Measurements from ENCODE around the gene TXNRD2. TPM values are rescaled to one million over a fixed set of nuclear protein-coding genes. Genes with fewer than 3 reads are reported as not detected.

TXNRD2 gene
- total RNA-seq, 3 donors from 2014 or later (not counting 1 experiment from before 2014, with no cell fraction given): 23.5 to 37.3 (median 24.4) TPM

DNA sequence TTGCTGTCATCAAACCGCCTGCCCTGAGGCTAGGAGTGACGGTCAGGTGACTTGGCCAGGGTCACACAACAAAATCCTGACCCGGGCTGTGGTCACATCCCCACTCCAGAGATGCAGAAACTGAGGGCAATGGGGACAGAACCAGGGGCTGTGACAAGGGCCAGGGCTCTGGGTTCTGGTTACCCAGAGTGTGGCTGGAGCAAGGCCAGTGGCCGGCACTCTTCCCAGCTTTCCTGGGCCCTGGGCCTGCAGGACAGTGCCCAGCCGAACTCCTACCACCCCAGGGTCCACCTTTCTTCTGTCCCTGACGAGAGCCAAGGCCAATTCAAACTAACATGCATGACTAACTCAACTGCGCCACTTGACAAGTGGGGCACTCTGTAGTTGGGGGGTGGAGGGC is 39.1 kb upstream of the TXNRD2 start:
- TF ChIP-seq, protein P1, sequence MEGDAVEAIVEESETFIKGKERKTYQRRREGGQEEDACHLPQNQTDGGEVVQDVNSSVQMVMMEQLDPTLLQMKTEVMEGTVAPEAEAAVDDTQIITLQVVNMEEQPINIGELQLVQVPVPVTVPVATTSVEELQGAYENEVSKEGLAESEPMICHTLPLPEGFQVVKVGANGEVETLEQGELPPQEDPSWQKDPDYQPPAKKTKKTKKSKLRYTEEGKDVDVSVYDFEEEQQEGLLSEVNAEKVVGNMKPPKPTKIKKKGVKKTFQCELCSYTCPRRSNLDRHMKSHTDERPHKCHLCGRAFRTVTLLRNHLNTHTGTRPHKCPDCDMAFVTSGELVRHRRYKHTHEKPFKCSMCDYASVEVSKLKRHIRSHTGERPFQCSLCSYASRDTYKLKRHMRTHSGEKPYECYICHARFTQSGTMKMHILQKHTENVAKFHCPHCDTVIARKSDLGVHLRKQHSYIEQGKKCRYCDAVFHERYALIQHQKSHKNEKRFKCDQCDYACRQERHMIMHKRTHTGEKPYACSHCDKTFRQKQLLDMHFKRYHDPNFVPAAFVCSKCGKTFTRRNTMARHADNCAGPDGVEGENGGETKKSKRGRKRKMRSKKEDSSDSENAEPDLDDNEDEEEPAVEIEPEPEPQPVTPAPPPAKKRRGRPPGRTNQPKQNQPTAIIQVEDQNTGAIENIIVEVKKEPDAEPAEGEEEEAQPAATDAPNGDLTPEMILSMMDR (IDR thresholded peaks at IDR 0.05): no peak
- H3K27ac Mint-ChIP-seq: no peak overlapping the region
- H3K9me3 ChIP-seq (ENCODE audit: control insufficient read depth, insufficient read depth, low read length): no peaks in the 10 kb centered on the region
- H3K4me3 ChIP-seq (ENCODE audit: low read length): no peak overlapping the region
- H3K27me3 Mint-ChIP-seq (ENCODE audit: low read depth in 2 of 2): no peaks in the 10 kb centered on the region
- no peaks in the 10 kb centered on the region for H3K9me3 Mint-ChIP-seq
- H3K4me1 ChIP-seq (ENCODE audit: control insufficient read depth, insufficient read depth, low read length): peaks cover 16% of the 10 kb centered on the region
- H3K36me3 ChIP-seq (ENCODE audit: control insufficient read depth, insufficient read depth, low read length): peaks cover 3% of the 10 kb centered on the region
- no peaks in the 10 kb centered on the region for H3K27me3 ChIP-seq (ENCODE audit: control insufficient read depth, insufficient read depth, low read length)
- intact Hi-C loops (cut with micrococcal nuclease): no loop called here
- 88% methylated on average over 7 of the region's 7 CpGs for WGBS (ENCODE audit: insufficient coverage)
- H3K4me1 Mint-ChIP-seq: peaks cover 6 to 16% of the 10 kb centered on the region in 2 donors
- no peaks in the 10 kb centered on the region for H3K36me3 Mint-ChIP-seq
- ATAC-seq: no peak
- no peak overlapping the region for H3K27ac ChIP-seq (ENCODE audit: low read length)
- no peak overlapping the region for H3K4me3 Mint-ChIP-seq
- DNase-seq: no peak

DNA sequence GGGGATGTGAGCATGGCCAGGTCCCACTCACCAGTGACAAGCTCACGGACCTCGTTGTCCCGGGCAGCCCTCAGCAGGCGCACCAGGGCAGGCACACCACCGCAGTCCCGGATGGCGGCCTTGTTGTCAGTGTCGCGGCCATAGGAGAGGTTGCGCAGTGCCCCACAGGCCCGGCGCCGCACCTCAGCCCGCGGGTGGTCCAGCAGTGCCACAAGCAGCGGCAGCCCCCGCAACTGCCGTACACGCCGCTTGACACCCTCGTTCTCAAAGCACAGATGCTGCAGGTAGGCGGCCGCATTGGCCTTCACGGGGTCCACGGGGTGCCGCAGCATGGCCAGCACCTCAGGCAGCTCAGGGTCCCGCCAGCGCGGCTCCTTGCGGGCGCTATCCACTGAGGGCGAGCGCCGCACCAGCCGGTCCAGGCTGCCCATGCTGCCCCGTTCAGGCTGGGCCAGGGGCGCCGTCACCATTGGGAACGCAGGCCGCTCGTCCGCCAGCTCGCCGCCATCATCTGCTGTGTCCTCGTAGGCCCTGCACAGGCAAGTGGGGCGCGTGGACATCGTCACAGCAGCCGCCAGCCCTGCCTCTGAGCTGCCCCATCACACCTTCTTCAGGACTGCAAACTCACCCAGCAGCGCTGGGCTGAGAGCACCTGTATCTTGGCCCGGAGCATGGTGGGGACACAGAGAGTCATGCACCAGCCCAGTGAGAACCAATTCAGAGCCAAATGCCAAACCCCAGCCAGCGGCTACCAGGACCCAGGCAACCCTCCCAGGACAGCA is 38.3 kb upstream of the TXNRD2 start:
- WGBS (ENCODE audit: insufficient coverage): 97% methylated on average over 52 of the region's 52 CpGs
- peaks cover 3% of the 10 kb centered on the region for H3K36me3 ChIP-seq (ENCODE audit: control insufficient read depth, insufficient read depth, low read length)
- DNase-seq (no peak), ATAC-seq (no peak)
- H3K27ac Mint-ChIP-seq: no peak overlapping the region
- H3K4me3 Mint-ChIP-seq: no peak overlapping the region
- no peaks in the 10 kb centered on the region for H3K9me3 Mint-ChIP-seq
- intact Hi-C loops (cut with micrococcal nuclease): no loop called here
- H3K36me3 Mint-ChIP-seq: no peaks in the 10 kb centered on the region
- H3K27me3 Mint-ChIP-seq (ENCODE audit: low read depth in 2 of 2): no peaks in the 10 kb centered on the region
- no peak overlapping the region for H3K4me3 ChIP-seq (ENCODE audit: low read length)
- no peaks in the 10 kb centered on the region for H3K9me3 ChIP-seq (ENCODE audit: control insufficient read depth, insufficient read depth, low read length)
- H3K4me1 Mint-ChIP-seq: peaks cover 13 to 18% of the 10 kb centered on the region in 2 donors
- peaks cover 16% of the 10 kb centered on the region for H3K4me1 ChIP-seq (ENCODE audit: control insufficient read depth, insufficient read depth, low read length)
- H3K27ac ChIP-seq (ENCODE audit: low read length): no peak overlapping the region
- no peaks in the 10 kb centered on the region for H3K27me3 ChIP-seq (ENCODE audit: control insufficient read depth, insufficient read depth, low read length)
- TF ChIP-seq, protein P1 (IDR thresholded peaks at IDR 0.05): no peak

- no peak overlapping the region for H3K27ac Mint-ChIP-seq
- peaks cover 16 to 27% of the 10 kb centered on the region in 2 donors for H3K4me1 Mint-ChIP-seq
- Histone ChIP-seq H3K4me1 (ENCODE audit: control insufficient read depth, insufficient read depth, low read length) (peaks cover 24% of the 10 kb centered on the region), H3K27me3 (ENCODE audit: control insufficient read depth, insufficient read depth, low read length) (no peaks in the 10 kb centered on the region), H3K36me3 (ENCODE audit: control insufficient read depth, insufficient read depth, low read length) (peaks cover 3% of the 10 kb centered on the region), H3K9me3 (ENCODE audit: control insufficient read depth, insufficient read depth, low read length) (no peaks in the 10 kb centered on the region), H3K27ac (ENCODE audit: low read length) (no peak overlapping the region), H3K4me3 (ENCODE audit: low read length) (no peak overlapping the region)
- TF ChIP-seq, protein P1 (IDR thresholded peaks at IDR 0.05): no peak
- intact Hi-C loops (cut with micrococcal nuclease): no loop called here
- H3K36me3 Mint-ChIP-seq: no peaks in the 10 kb centered on the region
- H3K27me3 Mint-ChIP-seq (ENCODE audit: low read depth in 2 of 2): no peaks in the 10 kb centered on the region
- DNase-seq (no peak), ATAC-seq (no peak)
- H3K9me3 Mint-ChIP-seq: no peaks in the 10 kb centered on the region
- H3K4me3 Mint-ChIP-seq: no peak overlapping the region
- 93% methylated on average over 17 of the region's 17 CpGs for WGBS (ENCODE audit: insufficient coverage)
These were observed 37.1 kb upstream of the TXNRD2 start for GRCh38 chr22:19978748-19979147.
